ENCODE data around the gene TDP1.

The TDP1 gene

DNA sequence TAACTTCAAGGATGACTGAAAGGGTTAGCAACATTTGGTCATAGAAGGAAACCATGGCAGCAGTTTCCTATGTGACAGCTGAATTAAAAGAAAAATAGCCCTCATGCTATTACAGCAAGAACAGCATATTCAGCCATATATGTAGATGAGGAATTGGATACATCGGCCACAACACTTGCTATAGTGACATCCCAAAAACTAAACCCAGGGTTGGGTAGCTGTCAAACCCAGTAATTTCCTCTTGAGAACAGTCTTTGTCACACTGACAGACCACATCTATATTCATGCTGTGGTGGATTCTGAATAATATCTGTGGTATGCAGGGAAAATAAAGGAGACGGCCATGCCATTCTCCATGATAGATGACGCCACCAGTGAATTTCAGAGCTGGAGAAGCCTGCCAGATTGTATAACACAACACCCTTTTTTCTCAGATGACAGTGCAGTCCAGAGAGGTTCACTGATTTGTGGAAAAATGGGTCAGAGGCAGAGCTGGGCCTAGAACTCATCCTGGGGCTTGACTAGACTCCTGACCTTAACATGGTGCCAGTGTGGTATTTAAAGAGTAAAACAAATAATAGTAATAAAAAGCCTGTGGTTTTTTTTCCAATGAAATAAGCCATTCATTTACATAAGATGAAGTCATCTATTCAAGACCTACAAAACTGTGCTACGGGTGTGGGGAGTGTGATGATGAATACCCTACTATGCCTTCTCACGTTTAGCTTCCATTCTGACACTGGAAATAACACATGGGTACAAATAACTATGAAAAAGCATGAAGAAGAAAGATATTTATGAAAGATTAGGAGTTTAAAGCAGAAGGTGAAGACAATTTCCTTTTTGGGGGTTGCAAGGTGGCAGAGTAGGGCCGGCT, 33.5 kb upstream of the TDP1 start:
- H3K27me3 ChIP-seq (ENCODE audit: insufficient read depth, insufficient read length) = no peaks in the 10 kb centered on the region
- no peak overlapping the region for H3K9ac ChIP-seq (ENCODE audit: insufficient read length, low read depth)
- no peaks in the 10 kb centered on the region for H3K9me3 ChIP-seq (ENCODE audit: insufficient read depth, low read length)
- TF ChIP-seq SUZ12 (IDR thresholded peaks at IDR 0.05; ENCODE audit: extremely low read depth, insufficient read depth, insufficient read length) (no peak), ZNF274 (IDR thresholded peaks at IDR 0.05; ENCODE audit: low read depth, low read length) (no peak), YY1 (IDR thresholded peaks at IDR 0.05; ENCODE audit: insufficient read depth, insufficient read length) (no peak)
- H3K4me1 ChIP-seq (ENCODE audit: insufficient read depth, insufficient read length) = no peaks in the 10 kb centered on the region
- no peak overlapping the region for H3K4me3 ChIP-seq (ENCODE audit: insufficient read length, low read depth)
- H3K36me3 ChIP-seq (ENCODE audit: insufficient read depth, insufficient read length, low read length) = no peaks in the 10 kb centered on the region
- DNase-seq (ENCODE audit: low read depth, low spot score) = no peak

DNA sequence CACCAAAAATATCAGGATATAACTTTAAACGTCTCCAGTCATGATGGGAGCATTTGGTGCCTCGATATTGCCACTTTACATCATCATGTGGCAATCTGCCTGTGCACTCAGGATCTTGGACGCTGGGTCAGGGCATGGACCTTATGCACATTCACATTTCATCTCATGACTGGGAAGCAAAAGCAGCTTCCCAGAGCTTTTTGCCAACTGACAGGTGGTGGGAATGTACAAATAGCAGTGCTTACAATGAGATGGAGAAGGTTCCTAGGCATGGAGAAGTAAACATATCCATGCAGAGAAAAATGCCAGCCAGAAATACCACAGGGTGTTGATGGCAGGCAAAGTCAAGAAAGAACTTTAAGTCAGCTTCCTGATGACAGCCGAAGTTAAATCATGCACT, 31.5 kb upstream of the TDP1 start:
- no peak for DNase-seq (ENCODE audit: low read depth, low spot score)

DNA sequence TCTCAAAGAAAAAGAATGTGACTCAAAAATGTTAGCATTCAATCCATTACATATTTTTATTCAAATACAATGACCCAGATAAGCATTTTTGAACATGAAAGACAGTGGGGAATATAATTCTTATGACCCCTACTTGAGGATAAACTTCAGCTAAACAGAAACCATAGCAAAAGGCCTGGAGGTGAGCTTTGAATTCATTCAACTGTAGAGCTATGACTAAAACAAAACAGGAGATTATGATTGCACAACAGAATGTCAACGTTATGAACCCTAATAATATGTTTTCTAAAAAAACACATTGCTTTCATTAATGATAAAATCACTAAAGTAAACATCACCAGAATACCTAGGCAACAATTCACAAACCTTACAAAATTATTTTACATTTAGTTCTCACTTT, 29.0 kb upstream of the TDP1 start:
- DNase-seq (ENCODE audit: low read depth, low spot score) = no peak
- Histone ChIP-seq H3K9ac (ENCODE audit: insufficient read length, low read depth) (no peak overlapping the region), H3K27me3 (ENCODE audit: insufficient read depth, insufficient read length) (no peaks in the 10 kb centered on the region), H3K9me3 (ENCODE audit: insufficient read depth, low read length) (no peaks in the 10 kb centered on the region), H3K4me1 (ENCODE audit: insufficient read depth, insufficient read length) (no peaks in the 10 kb centered on the region), H3K4me3 (ENCODE audit: insufficient read length, low read depth) (no peak overlapping the region), H3K36me3 (ENCODE audit: insufficient read depth, insufficient read length, low read length) (no peaks in the 10 kb centered on the region)
- no peak for TF ChIP-seq YY1 (IDR thresholded peaks at IDR 0.05; ENCODE audit: insufficient read depth, insufficient read length)
- TF ChIP-seq ZNF274 (IDR thresholded peaks at IDR 0.05; ENCODE audit: low read depth, low read length) = no peak
- TF ChIP-seq SUZ12 (IDR thresholded peaks at IDR 0.05; ENCODE audit: extremely low read depth, insufficient read depth, insufficient read length) = no peak

More for the DNA sequence above, 31.5 kb upstream of the TDP1 start:
- Histone ChIP-seq H3K27me3 (ENCODE audit: insufficient read depth, insufficient read length) (no peaks in the 10 kb centered on the region), H3K9ac (ENCODE audit: insufficient read length, low read depth) (no peak overlapping the region), H3K36me3 (ENCODE audit: insufficient read depth, insufficient read length, low read length) (no peaks in the 10 kb centered on the region), H3K4me1 (ENCODE audit: insufficient read depth, insufficient read length) (no peaks in the 10 kb centered on the region), H3K4me3 (ENCODE audit: insufficient read length, low read depth) (no peak overlapping the region), H3K9me3 (ENCODE audit: insufficient read depth, low read length) (no peaks in the 10 kb centered on the region)
- TF ChIP-seq SUZ12 (IDR thresholded peaks at IDR 0.05; ENCODE audit: extremely low read depth, insufficient read depth, insufficient read length) (no peak), ZNF274 (IDR thresholded peaks at IDR 0.05; ENCODE audit: low read depth, low read length) (no peak), YY1 (IDR thresholded peaks at IDR 0.05; ENCODE audit: insufficient read depth, insufficient read length) (no peak)

DNA sequence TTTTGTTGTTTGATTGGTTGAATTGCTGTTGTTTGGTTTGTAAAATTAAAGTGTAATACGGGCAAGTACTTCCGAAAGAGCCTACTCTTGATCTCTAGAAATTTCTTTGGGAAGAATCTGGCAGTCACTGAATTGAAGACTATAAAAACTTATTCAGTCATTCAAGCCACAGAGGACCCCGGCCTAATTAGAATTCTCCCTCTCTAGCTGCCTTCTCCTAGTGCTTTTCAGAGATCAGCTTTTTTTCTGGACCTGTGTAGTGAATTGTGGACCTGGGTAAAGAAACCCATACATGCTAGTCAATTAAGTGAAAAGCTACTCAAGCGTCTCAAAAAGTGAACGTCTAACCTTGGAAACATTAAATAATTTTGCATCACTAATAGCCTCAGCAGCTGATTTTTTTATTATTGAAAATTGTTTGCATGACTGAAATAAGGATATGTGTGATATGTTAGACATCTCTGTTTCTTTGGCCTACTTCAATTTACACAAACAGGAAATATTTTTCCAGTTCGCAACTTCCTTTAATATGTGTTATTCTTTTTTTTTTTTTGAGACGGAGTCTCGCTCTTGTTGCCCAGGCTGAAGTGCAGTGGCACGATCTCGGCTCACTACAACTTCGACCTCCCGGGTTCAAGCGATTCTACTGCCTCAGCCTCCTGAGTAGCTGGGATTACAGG, 28.4 kb upstream of the TDP1 start:
- H3K36me3 ChIP-seq (ENCODE audit: insufficient read depth, insufficient read length, low read length) = no peaks in the 10 kb centered on the region
- H3K9ac ChIP-seq (ENCODE audit: insufficient read length, low read depth) = no peak overlapping the region
- no peak for TF ChIP-seq ZNF274 (IDR thresholded peaks at IDR 0.05; ENCODE audit: low read depth, low read length)
- no peak for TF ChIP-seq SUZ12 (IDR thresholded peaks at IDR 0.05; ENCODE audit: extremely low read depth, insufficient read depth, insufficient read length)
- no peak for TF ChIP-seq YY1 (IDR thresholded peaks at IDR 0.05; ENCODE audit: insufficient read depth, insufficient read length)
- no peaks in the 10 kb centered on the region for H3K27me3 ChIP-seq (ENCODE audit: insufficient read depth, insufficient read length)
- H3K4me1 ChIP-seq (ENCODE audit: insufficient read depth, insufficient read length) = no peaks in the 10 kb centered on the region
- no peak overlapping the region for H3K4me3 ChIP-seq (ENCODE audit: insufficient read length, low read depth)
- DNase-seq (ENCODE audit: low read depth, low spot score) = no peak
- H3K9me3 ChIP-seq (ENCODE audit: insufficient read depth, low read length) = no peaks in the 10 kb centered on the region

DNA sequence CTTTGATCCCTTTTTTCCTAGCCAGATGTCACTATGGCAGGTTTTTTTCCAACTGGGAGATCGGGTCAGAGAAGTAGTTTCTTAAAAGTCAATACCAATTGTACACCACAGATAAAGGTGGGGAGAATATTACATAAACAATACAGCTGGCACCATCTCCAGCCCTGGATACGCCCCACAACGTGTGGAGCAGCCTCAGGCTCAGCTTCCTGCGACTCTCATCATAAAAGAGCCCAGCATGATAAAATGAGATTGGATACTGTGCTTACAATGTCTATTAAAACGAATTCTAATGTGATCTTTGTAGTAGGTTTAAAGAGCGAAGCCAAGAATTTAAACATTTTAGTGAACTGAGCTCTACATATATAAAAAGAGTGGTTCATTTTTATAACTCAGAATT, 22.7 kb upstream of the TDP1 start:
- no peaks in the 10 kb centered on the region for H3K9me3 ChIP-seq (ENCODE audit: insufficient read depth, low read length)
- no peaks in the 10 kb centered on the region for H3K36me3 ChIP-seq (ENCODE audit: insufficient read depth, insufficient read length, low read length)
- no peaks in the 10 kb centered on the region for H3K4me1 ChIP-seq (ENCODE audit: insufficient read depth, insufficient read length)
- H3K4me3 ChIP-seq (ENCODE audit: insufficient read length, low read depth) = no peak overlapping the region
- no peaks in the 10 kb centered on the region for H3K27me3 ChIP-seq (ENCODE audit: insufficient read depth, insufficient read length)
- TF ChIP-seq SUZ12 (IDR thresholded peaks at IDR 0.05; ENCODE audit: extremely low read depth, insufficient read depth, insufficient read length) (no peak), ZNF274 (IDR thresholded peaks at IDR 0.05; ENCODE audit: low read depth, low read length) (no peak), YY1 (IDR thresholded peaks at IDR 0.05; ENCODE audit: insufficient read depth, insufficient read length) (no peak)
- no peak for DNase-seq (ENCODE audit: low read depth, low spot score)
- no peak overlapping the region for H3K9ac ChIP-seq (ENCODE audit: insufficient read length, low read depth)

DNA sequence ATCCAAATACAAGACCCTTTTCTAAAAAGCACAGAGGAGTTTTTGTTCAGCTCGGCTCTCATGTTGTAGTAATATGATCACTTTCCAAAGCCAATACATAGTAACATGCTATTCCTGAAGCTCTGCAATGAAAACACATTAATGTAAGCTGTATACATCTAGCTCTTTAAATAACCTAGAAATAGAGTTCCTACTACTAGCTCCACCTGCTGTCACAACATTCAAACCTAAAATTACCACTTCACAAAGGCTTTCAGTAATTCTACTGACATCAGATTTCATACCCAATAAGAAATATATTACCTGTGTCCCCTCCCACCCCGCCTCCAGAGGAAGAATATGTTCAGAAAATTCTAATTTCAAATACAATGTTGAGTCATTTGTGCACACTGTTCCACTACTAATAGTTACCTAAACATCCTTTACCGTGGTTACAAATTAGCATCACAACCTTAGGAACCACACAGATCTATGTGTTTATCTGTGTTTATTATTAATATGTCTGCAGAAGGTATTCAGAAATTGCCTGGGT, 19.0 kb upstream of the TDP1 start:
- H3K27me3 ChIP-seq (ENCODE audit: insufficient read depth, insufficient read length) = no peaks in the 10 kb centered on the region
- H3K36me3 ChIP-seq (ENCODE audit: insufficient read depth, insufficient read length, low read length) = no peaks in the 10 kb centered on the region
- no peaks in the 10 kb centered on the region for H3K9me3 ChIP-seq (ENCODE audit: insufficient read depth, low read length)
- TF ChIP-seq SUZ12 (IDR thresholded peaks at IDR 0.05; ENCODE audit: extremely low read depth, insufficient read depth, insufficient read length) = no peak
- no peak for TF ChIP-seq ZNF274 (IDR thresholded peaks at IDR 0.05; ENCODE audit: low read depth, low read length)
- TF ChIP-seq YY1 (IDR thresholded peaks at IDR 0.05; ENCODE audit: insufficient read depth, insufficient read length) = no peak
- no peak for DNase-seq (ENCODE audit: low read depth, low spot score)
- H3K4me3 ChIP-seq (ENCODE audit: insufficient read length, low read depth) = no peak overlapping the region
- no peak overlapping the region for H3K9ac ChIP-seq (ENCODE audit: insufficient read length, low read depth)
- H3K4me1 ChIP-seq (ENCODE audit: insufficient read depth, insufficient read length) = no peaks in the 10 kb centered on the region

DNA sequence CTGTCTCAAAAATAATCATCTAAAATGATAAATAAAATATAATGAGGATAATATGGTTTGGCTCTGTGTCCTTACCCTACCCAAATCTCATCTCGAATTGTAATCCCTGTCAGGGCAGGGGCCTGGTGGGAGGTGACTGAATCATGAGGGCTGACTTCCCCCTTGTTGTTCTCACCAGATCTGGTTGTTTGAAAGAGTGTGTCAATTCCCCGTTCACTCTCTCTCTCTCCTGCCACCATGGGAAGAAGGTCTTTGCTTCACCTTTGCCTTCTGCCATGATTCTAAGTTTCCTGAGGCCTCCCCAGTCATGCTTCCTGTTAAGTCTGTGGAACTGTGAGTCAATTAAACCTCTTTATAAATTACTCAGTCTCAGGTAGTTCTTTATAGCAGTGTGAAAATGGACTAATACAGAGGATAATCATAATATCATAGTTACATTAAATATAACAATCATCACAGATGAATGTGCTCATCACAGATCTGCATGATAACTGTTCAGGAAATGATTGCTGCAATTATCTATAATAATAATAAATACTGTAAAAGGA, 13.8 kb upstream of the TDP1 start:
- no peak for DNase-seq (ENCODE audit: low read depth, low spot score)
- TF ChIP-seq YY1 (IDR thresholded peaks at IDR 0.05; ENCODE audit: insufficient read depth, insufficient read length) = no peak
- no peak for TF ChIP-seq SUZ12 (IDR thresholded peaks at IDR 0.05; ENCODE audit: extremely low read depth, insufficient read depth, insufficient read length)
- no peak for TF ChIP-seq ZNF274 (IDR thresholded peaks at IDR 0.05; ENCODE audit: low read depth, low read length)

More for the DNA sequence above, 13.8 kb upstream of the TDP1 start:
- no peaks in the 10 kb centered on the region for H3K4me1 ChIP-seq (ENCODE audit: insufficient read depth, insufficient read length)
- no peak overlapping the region for H3K4me3 ChIP-seq (ENCODE audit: insufficient read length, low read depth)
- H3K27me3 ChIP-seq (ENCODE audit: insufficient read depth, insufficient read length) = no peaks in the 10 kb centered on the region
- H3K36me3 ChIP-seq (ENCODE audit: insufficient read depth, insufficient read length, low read length) = no peaks in the 10 kb centered on the region
- H3K9ac ChIP-seq (ENCODE audit: insufficient read length, low read depth) = no peak overlapping the region
- H3K9me3 ChIP-seq (ENCODE audit: insufficient read depth, low read length) = no peaks in the 10 kb centered on the region
